ENCODE results near the gene CTNNA2. TPM values are rescaled to one million over a fixed set of nuclear protein-coding genes. Genes with fewer than 3 reads are reported as not detected.

CTNNA2 gene
- total RNA-seq, 1 experiment from 2014 or later: 5.5 TPM

GRCh38 chr2:80459028-80459427 lies 946.2 kb downstream of the CTNNA2 start:
- H3K27ac ChIP-seq (ENCODE audit: insufficient read length, low read depth, low read length): no peak overlapping the region

More at GRCh38 chr2:80459028-80459427, 946.2 kb downstream of the CTNNA2 start:
- H2BK120ac ChIP-seq (ENCODE audit: low read depth, low read length, poor library complexity, severe bottlenecking): no peak overlapping the region
- H3K36me3 Mint-ChIP-seq (ENCODE audit: insufficient read depth in 1 of 3, low read depth in 3 of 3): 0 out of 7 replicates have a peak, but pooled peaks cover 0 to 7% (median 0%) of the 10 kb centered on the region in 3 experiments
- no peak overlapping the region for H4K8ac ChIP-seq (replicated peaks; ENCODE audit: insufficient read length, low read depth, low read length)
- H2AK5ac ChIP-seq (ENCODE audit: insufficient read length, low read length): no peak overlapping the region
- H3T11ph ChIP-seq (ENCODE audit: low read length): no peak overlapping the region
- no peaks in the 10 kb centered on the region for H3K79me1 ChIP-seq (ENCODE audit: insufficient read depth, low read depth, low read length, poor library complexity, severe bottlenecking)
- peaks cover 2% of the 10 kb centered on the region; the same call in 1 of the 2 replicates for H3K4me1 ChIP-seq (ENCODE audit: insufficient read depth, low read length)
- no peaks in the 10 kb centered on the region for H4K20me1 ChIP-seq (ENCODE audit: control insufficient read depth, insufficient read depth, insufficient read length)
- WGBS (ENCODE audit: extremely low coverage, insufficient read length, low lambda C conversion rate): no CpG with 5 or more reads among the region's 5 CpGs
- no peak for TF ChIP-seq CTCF (conservative IDR thresholded peaks at IDR 0.05)
- H3K9ac ChIP-seq (ENCODE audit: extremely low read depth, insufficient read length, low read length): no peak overlapping the region
- H3K23ac ChIP-seq (ENCODE audit: insufficient read length, low read depth, low read length): no peak overlapping the region
- no peak overlapping the region for H3K56ac ChIP-seq (ENCODE audit: insufficient read length, low read depth, low read length)
- H4K5ac ChIP-seq (ENCODE audit: insufficient read length, low read depth, low read length): no peak overlapping the region
- no peaks in the 10 kb centered on the region for H3K79me2 ChIP-seq (ENCODE audit: insufficient read depth, low read length)
- no peaks in the 10 kb centered on the region for H3K23me2 ChIP-seq (ENCODE audit: insufficient read length, low read depth, low read length, poor library complexity, severe bottlenecking)
- no peak overlapping the region for H2AFZ ChIP-seq (ENCODE audit: low read length)
- no peak overlapping the region for H3K4ac ChIP-seq (ENCODE audit: low read depth, low read length)
- H3K18ac ChIP-seq (ENCODE audit: insufficient read length, low read depth, low read length): no peak overlapping the region
- H3K4me2 ChIP-seq (ENCODE audit: insufficient read depth, insufficient read length, low read length): no peak overlapping the region
- H3K27me3 ChIP-seq (ENCODE audit: insufficient read depth, low read length): no peaks in the 10 kb centered on the region
- no peak for DNase-seq
- peaks cover 38 to 52% of the 10 kb centered on the region in 2 experiments for H3K4me1 Mint-ChIP-seq
- no peak overlapping the region for H4K91ac ChIP-seq (ENCODE audit: insufficient read length, low read depth, low read length)
- H3K4me3 Mint-ChIP-seq: no peak overlapping the region
- no peaks in the 10 kb centered on the region for H3K9me3 ChIP-seq (ENCODE audit: control insufficient read depth, low read depth, low read length)
- no peak overlapping the region for H2BK12ac ChIP-seq (ENCODE audit: insufficient read length, low read depth, low read length)
- no peaks in the 10 kb centered on the region; the same call in 1 of the 2 replicates for H3K27me3 Mint-ChIP-seq (ENCODE audit: low read depth)
- no peak overlapping the region for H2BK5ac ChIP-seq (ENCODE audit: insufficient read length, low read length)
- no peak overlapping the region for H2BK15ac ChIP-seq (ENCODE audit: low read depth, low read length)
- no peaks in the 10 kb centered on the region for H3K9me3 Mint-ChIP-seq
- no peak overlapping the region for H3K14ac ChIP-seq (ENCODE audit: insufficient read depth, low read length)
- no peak overlapping the region for H3K27ac Mint-ChIP-seq
- no peak overlapping the region for H2BK20ac ChIP-seq (ENCODE audit: low read depth, low read length, poor library complexity, severe bottlenecking)

All from H9 (cell line).